PC-9 (cell line): ENCODE measurements around the gene PRKCA. TPM values are rescaled to one million over a fixed set of nuclear protein-coding genes. Genes with fewer than 3 reads are reported as not detected.

Experiments used
- BruUV-seq: library from RNA; stranded (reverse); fragments of 400-500 nt; replicated peaks from 2 replicates; lab custom pipeline; 2021; lab: Mats Ljungman, UMichigan
- CTCF ChIA-PET: fragments of 300-600 bp; sonication (Branson Sonifier 250); formaldehyde crosslinking; loops from one replicate; lab custom pipeline; 2022; ENCODE audit warnings: antibody characterized with exemption; lab: Charles Lee
- POLR2A ChIA-PET: fragments of 300-600 bp; sonication (Branson Sonifier 250); formaldehyde crosslinking; loops from one replicate; lab custom pipeline; 2022; ENCODE audit warnings: antibody characterized with exemption; ENCODE audit not compliant: unreplicated experiment; lab: Charles Lee
- DNase-seq, 2 experiments: peaks; one replicate each; pipeline versions ENCODE4 v3.0.0 to v3.0.0-alpha.2; 2015 to 2022; ENCODE audit warnings: mixed read lengths in 1 of 2
- H2AFZ ChIP-seq: fragments of 200-600 bp; sonication (generic); 2 replicates; pipeline ENCODE4 v1.8.1; 2017; ENCODE audit warnings: antibody characterized with exemption
- H3F3A ChIP-seq: fragments of 200-600 bp; sonication (generic); 2 replicates; pipeline ENCODE4 v1.8.1; 2017; ENCODE audit warnings: antibody characterized with exemption, mild to moderate bottlenecking, low read depth; ENCODE audit not compliant: insufficient read depth
- H3K27ac ChIP-seq: fragments of 200-600 bp; sonication (generic); 2 replicates; pipeline ENCODE4 v1.6.1; 2016; ENCODE audit warnings: mixed run types
- H3K27me3 ChIP-seq: fragments of 200-600 bp; sonication (generic); 2 replicates; pipeline ENCODE4 v1.6.1; 2016; ENCODE audit warnings: low read depth, mixed run types; ENCODE audit not compliant: insufficient read depth
- H3K36me3 ChIP-seq: fragments of 200-600 bp; sonication (generic); 2 replicates; pipeline ENCODE4 v1.6.1; 2016; ENCODE audit warnings: low read depth, mixed run types
- H3K4me1 ChIP-seq: fragments of 200-600 bp; sonication (generic); replicated peaks from 2 replicates; pipeline ENCODE4 v1.6.1; 2016; ENCODE audit warnings: mixed run types; ENCODE audit not compliant: insufficient read depth
- H3K4me2 ChIP-seq: fragments of 200-600 bp; sonication (generic); 2 replicates; pipeline ENCODE4 v1.6.1; 2017; ENCODE audit warnings: mixed run types
- H3K4me3 ChIP-seq: fragments of 200-600 bp; sonication (generic); 2 replicates; pipeline ENCODE4 v1.6.1; 2016; ENCODE audit warnings: mixed run types
- H3K79me2 ChIP-seq: fragments of 200-600 bp; sonication (generic); 2 replicates; pipeline ENCODE4 v1.6.1; 2017; ENCODE audit warnings: low read depth, mixed run types
- H3K9me2 ChIP-seq: fragments of 200-600 bp; sonication (generic); 2 replicates; pipeline ENCODE4 v1.8.1; 2017; ENCODE audit warnings: mild to moderate bottlenecking; ENCODE audit not compliant: insufficient read depth
- H3K9me3 ChIP-seq: fragments of 200-600 bp; sonication (generic); 2 replicates; pipeline ENCODE4 v1.8.1; 2016; ENCODE audit warnings: low read depth; ENCODE audit not compliant: insufficient read depth
- H4K20me1 ChIP-seq: fragments of 200-600 bp; sonication (generic); 2 replicates; pipeline ENCODE4 v1.8.1; 2017; ENCODE audit not compliant: insufficient read depth
- CTCF ChIP-seq: fragments of 200-600 bp; sonication (generic); conservative IDR thresholded peaks from 2 replicates; pipeline ENCODE4 v1.6.1; 2017; ENCODE audit warnings: mixed run types, antibody characterized with exemption, mild to moderate bottlenecking, moderate library complexity
- EZH2 ChIP-seq: fragments of 200-600 bp; sonication (generic); IDR thresholded peaks from 2 replicates; pipeline ENCODE4 v1.8.0; 2017; ENCODE audit warnings: antibody characterized with exemption, low read depth
- intact Hi-C: fragments of 100-400 bp; cut with micrococcal nuclease; formaldehyde crosslinking; loops from one replicate; pipeline ENCODE4 v1.10.0; 2022; ENCODE audit not compliant: unreplicated experiment
- total RNA-seq: library from RNA; stranded (reverse); gene quantifications from 2 replicates; pipeline ENCODE4 v1.2.3, GENCODE V29; 2021

Gene PRKCA
- total RNA-seq, 1 experiment from 2014 or later, result 23.1 TPM

- CTCF ChIA-PET, result no interaction called here
- BruUV-seq, result no TSS peak
- Histone ChIP-seq H3K9me2 (no peaks in the 10 kb centered on the region), H3F3A (peaks cover 49% of the 10 kb centered on the region), H3K4me3 (no peak overlapping the region), H2AFZ (no peak overlapping the region), H3K4me2 (peak overlapping the region; percentile 47), H3K9me3 (no peaks in the 10 kb centered on the region), H3K36me3 (no peaks in the 10 kb centered on the region), H3K79me2 (peaks cover 12% of the 10 kb centered on the region; the same call in 1 of the 2 replicates), H4K20me1 (no peaks in the 10 kb centered on the region), H3K27ac (peak overlapping the region; percentile 60), H3K27me3 (no peaks in the 10 kb centered on the region), H3K4me1 (peaks cover 54% of the 10 kb centered on the region)
- POLR2A ChIA-PET, result no interaction called here
- intact Hi-C loops, result no loop called here
- TF ChIP-seq EZH2 (no peak), CTCF (no peak)
- DNase-seq, result peak in 1 of 2 experiments; percentile 91
Measured at GRCh38 chr17:66632731-66633130, 330.3 kb downstream of the PRKCA start.

- H3K36me3 ChIP-seq, result no peaks in the 10 kb centered on the region
- no peak overlapping the region for H2AFZ ChIP-seq
- DNase-seq, result no peak
- no peak overlapping the region for H3K4me3 ChIP-seq
- H4K20me1 ChIP-seq, result no peaks in the 10 kb centered on the region
- no TSS peak for BruUV-seq
- peaks cover 60% of the 10 kb centered on the region for H3K4me1 ChIP-seq
- POLR2A ChIA-PET, result no interaction called here
- TF ChIP-seq CTCF, result no peak
- TF ChIP-seq EZH2, result no peak
- H3F3A ChIP-seq, result peaks cover 54% of the 10 kb centered on the region
- H3K4me2 ChIP-seq, result peak overlapping the region; percentile 47; the same call in 1 of the 2 replicates
- no peaks in the 10 kb centered on the region for H3K9me2 ChIP-seq
- no peak overlapping the region for H3K27ac ChIP-seq
- intact Hi-C loops, result no loop called here
- H3K79me2 ChIP-seq, result peaks cover 12% of the 10 kb centered on the region; the same call in 1 of the 2 replicates
- H3K9me3 ChIP-seq, result no peaks in the 10 kb centered on the region
- H3K27me3 ChIP-seq, result no peaks in the 10 kb centered on the region
- CTCF ChIA-PET, result no interaction called here
Measured at GRCh38 chr17:66633317-66633965, 331.0 kb downstream of the PRKCA start.

DNA sequence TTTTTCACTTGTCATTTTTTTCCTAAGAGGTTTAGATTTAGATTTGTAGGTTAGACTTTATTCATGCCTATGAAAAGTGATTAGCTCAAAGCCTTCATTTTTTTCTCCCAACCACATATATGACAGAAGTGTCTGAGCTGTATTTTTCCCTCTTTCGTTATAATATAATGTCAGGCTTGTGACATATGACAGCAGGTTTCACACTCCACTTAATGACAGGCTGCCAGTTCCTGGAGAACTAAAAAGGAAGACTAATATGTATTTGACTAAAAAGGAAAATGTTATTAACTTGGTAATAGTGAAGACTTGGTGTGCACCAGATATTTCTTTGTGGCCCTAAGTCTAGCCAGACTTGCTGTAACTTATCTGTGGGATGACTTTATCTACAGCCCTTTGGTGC, 331.8 kb downstream of the PRKCA start:
- H3K27me3 ChIP-seq, result no peaks in the 10 kb centered on the region
- no peak overlapping the region for H3K27ac ChIP-seq
- H3K36me3 ChIP-seq, result no peaks in the 10 kb centered on the region
- H4K20me1 ChIP-seq, result no peaks in the 10 kb centered on the region
- no TSS peak for BruUV-seq
- peaks cover 54% of the 10 kb centered on the region for H3F3A ChIP-seq
- peaks cover 64% of the 10 kb centered on the region for H3K4me1 ChIP-seq
- H3K4me3 ChIP-seq, result no peak overlapping the region
- no peaks in the 10 kb centered on the region for H3K9me3 ChIP-seq
- no peak overlapping the region for H3K4me2 ChIP-seq
- DNase-seq, result no peak
- intact Hi-C loops, result no loop called here
- POLR2A ChIA-PET, result no interaction called here
- H2AFZ ChIP-seq, result no peak overlapping the region
- H3K9me2 ChIP-seq, result no peaks in the 10 kb centered on the region
- H3K79me2 ChIP-seq, result peaks cover 15% of the 10 kb centered on the region; the same call in 1 of the 2 replicates
- TF ChIP-seq CTCF (no peak), EZH2 (no peak)
- CTCF ChIA-PET, result no interaction called here
